ENCODE data around the gene C16orf89. TPM values are rescaled to one million over a fixed set of nuclear protein-coding genes. Genes with fewer than 3 reads are reported as not detected.

The C16orf89 gene
- total RNA-seq, 1 experiment from 2014 or later: not detected

- no peak overlapping the region for H3K4me3 ChIP-seq (ENCODE audit: low read depth, low read length)
- BruUV-seq (replicated peaks): no TSS peak
- TF ChIP-seq, protein P1, sequence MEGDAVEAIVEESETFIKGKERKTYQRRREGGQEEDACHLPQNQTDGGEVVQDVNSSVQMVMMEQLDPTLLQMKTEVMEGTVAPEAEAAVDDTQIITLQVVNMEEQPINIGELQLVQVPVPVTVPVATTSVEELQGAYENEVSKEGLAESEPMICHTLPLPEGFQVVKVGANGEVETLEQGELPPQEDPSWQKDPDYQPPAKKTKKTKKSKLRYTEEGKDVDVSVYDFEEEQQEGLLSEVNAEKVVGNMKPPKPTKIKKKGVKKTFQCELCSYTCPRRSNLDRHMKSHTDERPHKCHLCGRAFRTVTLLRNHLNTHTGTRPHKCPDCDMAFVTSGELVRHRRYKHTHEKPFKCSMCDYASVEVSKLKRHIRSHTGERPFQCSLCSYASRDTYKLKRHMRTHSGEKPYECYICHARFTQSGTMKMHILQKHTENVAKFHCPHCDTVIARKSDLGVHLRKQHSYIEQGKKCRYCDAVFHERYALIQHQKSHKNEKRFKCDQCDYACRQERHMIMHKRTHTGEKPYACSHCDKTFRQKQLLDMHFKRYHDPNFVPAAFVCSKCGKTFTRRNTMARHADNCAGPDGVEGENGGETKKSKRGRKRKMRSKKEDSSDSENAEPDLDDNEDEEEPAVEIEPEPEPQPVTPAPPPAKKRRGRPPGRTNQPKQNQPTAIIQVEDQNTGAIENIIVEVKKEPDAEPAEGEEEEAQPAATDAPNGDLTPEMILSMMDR (IDR thresholded peaks at IDR 0.05; ENCODE audit: insufficient read depth in 1 of 2, low read depth in 1 of 2, low read length in 1 of 2, severe bottlenecking in 1 of 2, unreplicated experiment in 1 of 2): no peak
- H3K27me3 ChIP-seq (replicated peaks; ENCODE audit: control insufficient read depth, insufficient read depth, low read length): no peaks in the 10 kb centered on the region
- ChIA-PET CTCF (no interaction called here), POLR2A (no interaction called here)
- no peaks in the 10 kb centered on the region for H3K9me3 Mint-ChIP-seq (ENCODE audit: unreplicated experiment)
- peaks cover 5% of the 10 kb centered on the region for H3K27me3 Mint-ChIP-seq (ENCODE audit: insufficient read depth, unreplicated experiment)
- no peaks in the 10 kb centered on the region for H3K36me3 Mint-ChIP-seq (ENCODE audit: insufficient read depth, unreplicated experiment)
- H3K4me3 Mint-ChIP-seq (ENCODE audit: unreplicated experiment): no peak overlapping the region
- H3K9me3 ChIP-seq: no peaks in the 10 kb centered on the region; the same call in 1 of the 2 replicates
- H3K36me3 ChIP-seq (ENCODE audit: control insufficient read depth, insufficient read depth, low read length): no peaks in the 10 kb centered on the region
- DNase-seq: no peak
- intact Hi-C loops (cut with micrococcal nuclease; ENCODE audit: unreplicated experiment): no loop called here
- H3K4me1 Mint-ChIP-seq (ENCODE audit: low read depth, unreplicated experiment): no peaks in the 10 kb centered on the region
- H3K27ac Mint-ChIP-seq (ENCODE audit: unreplicated experiment): no peak overlapping the region
- H3K4me1 ChIP-seq: no peaks in the 10 kb centered on the region
These were observed 54.1 kb downstream of the C16orf89 start for GRCh38 chr16:5011637-5012036.

DNA sequence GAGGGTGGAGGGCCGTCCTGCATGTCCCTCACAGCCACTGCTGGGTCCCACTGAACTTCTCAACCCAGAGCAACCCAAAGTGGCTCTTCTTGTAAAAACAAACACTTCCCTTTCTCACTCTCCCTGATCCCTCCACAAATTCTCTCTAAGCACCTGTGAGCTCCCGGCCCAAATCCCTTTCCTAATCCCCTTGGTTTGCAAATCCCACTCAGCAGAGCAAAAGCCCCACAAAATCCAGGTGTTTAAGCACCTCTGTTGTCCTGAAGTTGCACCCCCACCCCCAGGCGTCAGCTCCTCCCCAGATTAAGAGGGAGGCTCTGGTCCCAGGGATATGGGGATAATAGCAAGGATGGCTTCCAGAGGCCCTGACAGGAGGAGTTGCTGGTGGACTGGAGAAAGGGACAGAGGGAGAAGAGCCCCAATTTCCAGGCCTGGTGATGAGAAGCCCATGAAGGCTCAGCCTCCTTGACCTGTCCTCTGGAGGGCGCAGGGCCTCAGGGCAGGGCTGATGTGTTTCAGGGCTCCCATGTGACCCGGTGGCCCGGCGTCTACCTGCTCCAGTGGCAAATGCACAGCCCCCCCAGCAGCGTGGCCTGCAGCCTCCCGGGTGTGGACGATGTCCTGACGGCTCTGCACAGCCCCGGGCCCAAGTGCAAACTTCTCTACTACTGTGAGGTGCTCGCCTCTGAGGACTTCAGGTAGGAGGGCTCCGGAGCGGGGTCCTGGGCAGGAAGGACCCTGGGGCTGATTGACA lies 55.0 kb downstream of the C16orf89 start:
- intact Hi-C loops (cut with micrococcal nuclease; ENCODE audit: unreplicated experiment): no loop called here
- Histone ChIP-seq H3K4me3 (ENCODE audit: low read depth, low read length) (no peak overlapping the region), H3K36me3 (ENCODE audit: control insufficient read depth, insufficient read depth, low read length) (no peaks in the 10 kb centered on the region), H3K9me3 (no peaks in the 10 kb centered on the region; the same call in 1 of the 2 replicates), H3K27me3 (replicated peaks; ENCODE audit: control insufficient read depth, insufficient read depth, low read length) (no peaks in the 10 kb centered on the region), H3K4me1 (no peaks in the 10 kb centered on the region)
- Mint-ChIP-seq H3K4me1 (ENCODE audit: low read depth, unreplicated experiment) (no peaks in the 10 kb centered on the region), H3K36me3 (ENCODE audit: insufficient read depth, unreplicated experiment) (no peaks in the 10 kb centered on the region), H3K9me3 (ENCODE audit: unreplicated experiment) (no peaks in the 10 kb centered on the region), H3K27me3 (ENCODE audit: insufficient read depth, unreplicated experiment) (peaks cover 5% of the 10 kb centered on the region), H3K27ac (ENCODE audit: unreplicated experiment) (no peak overlapping the region), H3K4me3 (ENCODE audit: unreplicated experiment) (no peak overlapping the region)
- POLR2A ChIA-PET: no interaction called here
- CTCF ChIA-PET: no interaction called here
- TF ChIP-seq, protein P1 (IDR thresholded peaks at IDR 0.05; ENCODE audit: insufficient read depth in 1 of 2, low read depth in 1 of 2, low read length in 1 of 2, severe bottlenecking in 1 of 2, unreplicated experiment in 1 of 2): peak in 1 of 2 experiments; percentile 4
- no peak for DNase-seq
- no TSS peak for BruUV-seq (replicated peaks)

GRCh38 chr16:5008311-5008731 lies 57.4 kb downstream of the C16orf89 start:
- ChIA-PET CTCF (no interaction called here), POLR2A (no interaction called here)
- no peaks in the 10 kb centered on the region for H3K36me3 Mint-ChIP-seq (ENCODE audit: insufficient read depth, unreplicated experiment)
- H3K4me3 ChIP-seq (ENCODE audit: low read depth, low read length): no peak overlapping the region
- H3K9me3 Mint-ChIP-seq (ENCODE audit: unreplicated experiment): no peaks in the 10 kb centered on the region
- no peak overlapping the region for H3K4me3 Mint-ChIP-seq (ENCODE audit: unreplicated experiment)
- TF ChIP-seq, protein P1 (IDR thresholded peaks at IDR 0.05; ENCODE audit: insufficient read depth in 1 of 2, low read depth in 1 of 2, low read length in 1 of 2, severe bottlenecking in 1 of 2, unreplicated experiment in 1 of 2): no peak
- no peak for DNase-seq
- intact Hi-C loops (cut with micrococcal nuclease; ENCODE audit: unreplicated experiment): no loop called here
- H3K27me3 ChIP-seq (replicated peaks; ENCODE audit: control insufficient read depth, insufficient read depth, low read length): no peaks in the 10 kb centered on the region; the same call in 1 of the 2 replicates
- H3K9me3 ChIP-seq: no peaks in the 10 kb centered on the region
- H3K27ac Mint-ChIP-seq (ENCODE audit: unreplicated experiment): no peak overlapping the region
- H3K36me3 ChIP-seq (ENCODE audit: control insufficient read depth, insufficient read depth, low read length): no peaks in the 10 kb centered on the region
- no TSS peak for BruUV-seq (replicated peaks)
- H3K4me1 Mint-ChIP-seq (ENCODE audit: low read depth, unreplicated experiment): no peaks in the 10 kb centered on the region
- peaks cover 7% of the 10 kb centered on the region for H3K27me3 Mint-ChIP-seq (ENCODE audit: insufficient read depth, unreplicated experiment)
- H3K4me1 ChIP-seq: no peaks in the 10 kb centered on the region
